ENCODE data around the gene HMGN1. TPM values are rescaled to one million over a fixed set of nuclear protein-coding genes. Genes with fewer than 3 reads are reported as not detected.

The HMGN1 gene
- total RNA-seq, 1 experiment from 2014 or later, result 293 TPM

DNA sequence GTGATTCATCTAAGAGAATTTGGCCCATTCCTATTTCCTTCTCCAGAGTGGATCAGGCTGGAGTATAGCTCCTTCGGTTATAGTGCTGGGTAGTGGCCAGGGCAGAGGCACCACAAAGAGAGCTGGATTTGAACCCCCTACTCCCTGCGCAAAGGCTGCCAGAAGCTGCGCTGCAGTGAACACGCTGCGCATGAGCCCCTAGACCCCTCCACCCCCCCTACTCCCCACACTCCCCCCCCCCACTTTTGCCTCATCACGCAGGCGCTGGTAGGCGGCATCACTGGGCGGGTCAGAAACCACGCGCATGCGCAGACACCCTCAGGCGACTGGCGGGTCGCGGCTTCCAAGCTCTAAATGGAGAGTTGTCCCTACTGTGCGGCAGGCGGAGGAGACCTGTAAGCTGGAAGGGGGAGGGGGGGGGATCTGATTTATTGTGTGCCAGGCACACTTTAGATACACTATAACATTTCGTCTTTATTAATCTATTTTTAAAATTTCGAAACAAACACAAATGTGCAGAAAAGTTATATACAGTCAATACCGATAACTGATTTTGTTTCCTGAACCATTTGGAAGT, 38.7 kb upstream of the HMGN1 start:
- DNase-seq (ENCODE audit: low read depth, low spot score) (peak; percentile 33), ATAC-seq (peak; percentile 80)
- in situ Hi-C loops (cut with HindIII; ENCODE audit: low pct_unique_long_range_greater_than_20kb, low sequenced_read_pairs), result no loop called here
- Histone ChIP-seq H3K27me3 (ENCODE audit: control insufficient read depth, insufficient read depth, low read length) (no peaks in the 10 kb centered on the region), H3K36me3 (ENCODE audit: control insufficient read depth, insufficient read depth, low read length) (no peaks in the 10 kb centered on the region; the same call in 1 of the 2 replicates), H3K27ac (ENCODE audit: low read length) (peak overlapping the region; percentile 89), H3K9me3 (ENCODE audit: control insufficient read depth, insufficient read depth, low read depth, low read length) (no peaks in the 10 kb centered on the region), H3K4me3 (ENCODE audit: low read depth in 2 of 2, low read length in 2 of 2) (peak overlapping the region; percentile 44 to 65), H3K4me1 (ENCODE audit: control insufficient read depth, insufficient read depth, low read length) (peaks cover 19% of the 10 kb centered on the region)
- intact Hi-C loops (cut with micrococcal nuclease; ENCODE audit: unreplicated experiment), result no loop called here
- BruUV-seq (replicated peaks), result no TSS peak
- ChIA-PET POLR2A (interaction anchor here (0.6 to 0.9 kb wide), 2 partner anchors 14 to 43 kb away, joined by 6 to 14 read pairs; no protein-coding TSS in a partner anchor), CTCF (interaction anchor here (0.5 to 0.9 kb wide), 9 partner anchors 12 to 1983 kb away, joined by 3 to 13 read pairs (median 5); partner anchors contain the start of gene PSMG1)
- TF ChIP-seq POLR2AphosphoS5 (IDR thresholded peaks at IDR 0.05; ENCODE audit: low read depth, low read length) (no peak; the same call in 1 of the 2 replicates), SIN3A (IDR thresholded peaks at IDR 0.05; ENCODE audit: borderline replicate concordance, insufficient read depth, low read depth, low read length) (no peak), TCF7L2 (IDR thresholded peaks at IDR 0.05; ENCODE audit: low read depth, low read length) (no peak)
- TF ChIP-seq, protein P1, sequence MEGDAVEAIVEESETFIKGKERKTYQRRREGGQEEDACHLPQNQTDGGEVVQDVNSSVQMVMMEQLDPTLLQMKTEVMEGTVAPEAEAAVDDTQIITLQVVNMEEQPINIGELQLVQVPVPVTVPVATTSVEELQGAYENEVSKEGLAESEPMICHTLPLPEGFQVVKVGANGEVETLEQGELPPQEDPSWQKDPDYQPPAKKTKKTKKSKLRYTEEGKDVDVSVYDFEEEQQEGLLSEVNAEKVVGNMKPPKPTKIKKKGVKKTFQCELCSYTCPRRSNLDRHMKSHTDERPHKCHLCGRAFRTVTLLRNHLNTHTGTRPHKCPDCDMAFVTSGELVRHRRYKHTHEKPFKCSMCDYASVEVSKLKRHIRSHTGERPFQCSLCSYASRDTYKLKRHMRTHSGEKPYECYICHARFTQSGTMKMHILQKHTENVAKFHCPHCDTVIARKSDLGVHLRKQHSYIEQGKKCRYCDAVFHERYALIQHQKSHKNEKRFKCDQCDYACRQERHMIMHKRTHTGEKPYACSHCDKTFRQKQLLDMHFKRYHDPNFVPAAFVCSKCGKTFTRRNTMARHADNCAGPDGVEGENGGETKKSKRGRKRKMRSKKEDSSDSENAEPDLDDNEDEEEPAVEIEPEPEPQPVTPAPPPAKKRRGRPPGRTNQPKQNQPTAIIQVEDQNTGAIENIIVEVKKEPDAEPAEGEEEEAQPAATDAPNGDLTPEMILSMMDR (IDR thresholded peaks at IDR 0.05), result no peak
- TF ChIP-seq, protein P2, sequence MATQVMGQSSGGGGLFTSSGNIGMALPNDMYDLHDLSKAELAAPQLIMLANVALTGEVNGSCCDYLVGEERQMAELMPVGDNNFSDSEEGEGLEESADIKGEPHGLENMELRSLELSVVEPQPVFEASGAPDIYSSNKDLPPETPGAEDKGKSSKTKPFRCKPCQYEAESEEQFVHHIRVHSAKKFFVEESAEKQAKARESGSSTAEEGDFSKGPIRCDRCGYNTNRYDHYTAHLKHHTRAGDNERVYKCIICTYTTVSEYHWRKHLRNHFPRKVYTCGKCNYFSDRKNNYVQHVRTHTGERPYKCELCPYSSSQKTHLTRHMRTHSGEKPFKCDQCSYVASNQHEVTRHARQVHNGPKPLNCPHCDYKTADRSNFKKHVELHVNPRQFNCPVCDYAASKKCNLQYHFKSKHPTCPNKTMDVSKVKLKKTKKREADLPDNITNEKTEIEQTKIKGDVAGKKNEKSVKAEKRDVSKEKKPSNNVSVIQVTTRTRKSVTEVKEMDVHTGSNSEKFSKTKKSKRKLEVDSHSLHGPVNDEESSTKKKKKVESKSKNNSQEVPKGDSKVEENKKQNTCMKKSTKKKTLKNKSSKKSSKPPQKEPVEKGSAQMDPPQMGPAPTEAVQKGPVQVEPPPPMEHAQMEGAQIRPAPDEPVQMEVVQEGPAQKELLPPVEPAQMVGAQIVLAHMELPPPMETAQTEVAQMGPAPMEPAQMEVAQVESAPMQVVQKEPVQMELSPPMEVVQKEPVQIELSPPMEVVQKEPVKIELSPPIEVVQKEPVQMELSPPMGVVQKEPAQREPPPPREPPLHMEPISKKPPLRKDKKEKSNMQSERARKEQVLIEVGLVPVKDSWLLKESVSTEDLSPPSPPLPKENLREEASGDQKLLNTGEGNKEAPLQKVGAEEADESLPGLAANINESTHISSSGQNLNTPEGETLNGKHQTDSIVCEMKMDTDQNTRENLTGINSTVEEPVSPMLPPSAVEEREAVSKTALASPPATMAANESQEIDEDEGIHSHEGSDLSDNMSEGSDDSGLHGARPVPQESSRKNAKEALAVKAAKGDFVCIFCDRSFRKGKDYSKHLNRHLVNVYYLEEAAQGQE (IDR thresholded peaks at IDR 0.05; ENCODE audit: insufficient read depth in 1 of 2, low read depth in 2 of 2, low read length in 1 of 2), result no peak

DNA sequence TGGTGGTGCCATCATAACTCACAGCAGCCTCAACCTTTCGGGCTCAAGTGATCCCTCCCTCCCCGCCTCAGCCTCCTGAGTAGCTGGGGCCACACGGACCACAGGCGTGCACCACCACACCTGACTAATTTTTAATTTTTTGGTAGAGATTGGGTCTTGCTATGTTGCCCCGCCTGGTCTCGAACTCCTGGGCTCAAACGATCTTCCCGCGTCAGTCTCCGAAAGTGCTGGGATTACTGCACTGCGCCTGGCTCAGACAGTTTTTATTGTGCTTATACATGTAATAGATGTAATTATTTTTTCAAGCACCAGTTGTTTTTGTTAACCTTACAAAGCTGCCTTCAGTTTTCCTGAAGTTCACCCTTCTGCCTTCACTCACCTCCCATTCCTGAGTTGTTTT, 38.0 kb upstream of the HMGN1 start:
- no TSS peak for BruUV-seq (replicated peaks)
- Histone ChIP-seq H3K4me1 (ENCODE audit: control insufficient read depth, insufficient read depth, low read length) (peaks cover 19% of the 10 kb centered on the region), H3K36me3 (ENCODE audit: control insufficient read depth, insufficient read depth, low read length) (no peaks in the 10 kb centered on the region; the same call in 1 of the 2 replicates), H3K9me3 (ENCODE audit: control insufficient read depth, insufficient read depth, low read depth, low read length) (no peaks in the 10 kb centered on the region), H3K27ac (ENCODE audit: low read length) (peak overlapping the region; percentile 89), H3K27me3 (ENCODE audit: control insufficient read depth, insufficient read depth, low read length) (no peaks in the 10 kb centered on the region), H3K4me3 (ENCODE audit: low read depth in 2 of 2, low read length in 2 of 2) (peak overlapping the region in 1 of 2 experiments; percentile 44; a peak in 2 of 4 replicates)
- intact Hi-C loops (cut with micrococcal nuclease; ENCODE audit: unreplicated experiment) (no loop called here), in situ Hi-C loops (cut with HindIII; ENCODE audit: low pct_unique_long_range_greater_than_20kb, low sequenced_read_pairs) (no loop called here)
- ATAC-seq, result no peak
- no peak for TF ChIP-seq SIN3A (IDR thresholded peaks at IDR 0.05; ENCODE audit: borderline replicate concordance, insufficient read depth, low read depth, low read length)
- ChIA-PET POLR2A (interaction anchor here (0.6 to 0.9 kb wide), 2 partner anchors 13 to 43 kb away, joined by 6 to 14 read pairs; no protein-coding TSS in a partner anchor), CTCF (interaction anchor here (0.7 kb wide), 1 partner anchor 13 kb away, joined by 7 read pairs; no protein-coding TSS in a partner anchor)
- DNase-seq (ENCODE audit: low read depth, low spot score), result no peak

DNA sequence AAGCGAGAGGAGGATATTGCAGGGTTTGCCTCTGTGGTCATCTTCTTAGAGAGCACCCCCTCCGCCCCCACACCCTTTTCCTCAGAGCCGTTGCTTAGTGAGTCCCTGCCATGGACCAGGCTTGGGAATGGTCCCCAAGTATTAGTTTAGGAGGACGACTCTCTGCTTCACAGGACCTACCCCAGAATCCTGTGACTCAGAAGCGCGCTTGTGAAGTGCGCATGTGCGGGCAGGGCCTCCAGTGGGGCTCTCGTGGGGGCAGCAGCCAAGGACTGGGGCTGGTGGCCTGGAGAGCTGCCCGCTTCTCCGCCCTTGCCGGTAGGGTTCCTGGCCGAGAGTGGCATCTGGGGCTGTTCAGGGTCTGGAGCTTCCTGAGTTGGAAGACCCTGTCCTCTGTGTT, 37.3 kb upstream of the HMGN1 start:
- intact Hi-C loops (cut with micrococcal nuclease; ENCODE audit: unreplicated experiment), result no loop called here
- H3K27ac ChIP-seq (ENCODE audit: low read length), result peak overlapping the region; percentile 89

More for the DNA sequence above, 37.3 kb upstream of the HMGN1 start:
- DNase-seq (ENCODE audit: low read depth, low spot score) (no peak), ATAC-seq (peak; percentile 19; the same call in 1 of the 2 replicates)
- CTCF ChIA-PET, result no interaction called here
- Histone ChIP-seq H3K27me3 (ENCODE audit: control insufficient read depth, insufficient read depth, low read length) (no peaks in the 10 kb centered on the region), H3K9me3 (ENCODE audit: control insufficient read depth, insufficient read depth, low read depth, low read length) (no peaks in the 10 kb centered on the region), H3K4me3 (ENCODE audit: low read depth in 2 of 2, low read length in 2 of 2) (peak overlapping the region; percentile 27 to 51), H3K36me3 (ENCODE audit: control insufficient read depth, insufficient read depth, low read length) (no peaks in the 10 kb centered on the region; the same call in 1 of the 2 replicates), H3K4me1 (ENCODE audit: control insufficient read depth, insufficient read depth, low read length) (peaks cover 19% of the 10 kb centered on the region)
- no peak for TF ChIP-seq POLR2AphosphoS5 (IDR thresholded peaks at IDR 0.05; ENCODE audit: low read depth, low read length)
- TF ChIP-seq SIN3A (IDR thresholded peaks at IDR 0.05; ENCODE audit: borderline replicate concordance, insufficient read depth, low read depth, low read length), result no peak
- no peak for TF ChIP-seq TCF7L2 (IDR thresholded peaks at IDR 0.05; ENCODE audit: low read depth, low read length)
- TF ChIP-seq, protein P2 (IDR thresholded peaks at IDR 0.05; ENCODE audit: insufficient read depth in 1 of 2, low read depth in 2 of 2, low read length in 1 of 2), result no peak
- TF ChIP-seq, protein P1 (IDR thresholded peaks at IDR 0.05), result no peak
- BruUV-seq (replicated peaks), result no TSS peak
- in situ Hi-C loops (cut with HindIII; ENCODE audit: low pct_unique_long_range_greater_than_20kb, low sequenced_read_pairs), result no loop called here
- POLR2A ChIA-PET, result no interaction called here

Measured in Panc1 (cell line).